K562 (cell line): Measurements from ENCODE around the gene INKA2.

Experiments used
- CREB1 ChIP-seq, 2 experiments: sonication (generic) in 1 of 2; formaldehyde crosslinking in 1 of 2; IDR thresholded peaks; 2 replicates each; pipeline versions ENCODE4 v1.6.1 to v1.8.0; 2012 to 2022; ENCODE audit warnings: inconsistent platforms in 1 of 2, mild to moderate bottlenecking in 1 of 2, missing genetic modification reagents in 1 of 2, moderate library complexity in 1 of 2
- EP300 ChIP-seq: IDR thresholded peaks from 2 replicates; pipeline ENCODE4 v1.6.1; 2012; ENCODE audit warnings: low read length, improper control_type of control experiment

- no peak for TF ChIP-seq EP300
- TF ChIP-seq CREB1 (IDR thresholded peaks at IDR 0.05) = no peak
- TF ChIP-seq CREB1 (CRISPR knock-in tag; IDR thresholded peaks at IDR 0.05) = no peak
Observed at GRCh38 chr1:111727056-111727455, 12.1 kb downstream of the INKA2 start.
